ENCODE measurements around the gene PDE4A. TPM values are rescaled to one million over a fixed set of nuclear protein-coding genes. Genes with fewer than 3 reads are reported as not detected.
"Not testable (repeated sequence)": the region's sequence is repeated elsewhere in the genome, so short reads cannot be mapped to it uniquely, and the experiment has no call there.

PDE4A gene
- total RNA-seq, 1 experiment from 2014 or later = 3.1 TPM

DNA sequence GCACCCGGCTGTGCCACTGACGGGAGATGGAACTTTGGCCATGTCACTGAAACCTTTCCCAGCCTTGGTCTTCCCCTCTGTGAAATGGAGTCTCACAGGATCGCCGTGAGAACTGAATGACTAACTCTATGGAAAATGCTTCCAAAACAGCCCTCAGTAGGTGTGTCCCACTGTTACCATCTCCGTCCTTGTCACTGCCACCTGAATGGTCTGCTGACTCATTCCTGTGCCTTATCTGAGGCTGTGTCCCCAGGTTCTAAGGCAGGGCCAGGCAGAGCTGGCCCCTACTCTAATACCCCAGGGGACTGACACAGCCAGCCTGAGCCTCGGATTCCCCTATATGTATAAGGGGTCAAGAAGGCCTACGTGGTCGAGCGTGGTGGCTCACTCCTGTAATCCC lies 21.5 kb upstream of the PDE4A start:
- Histone ChIP-seq H3K4me3 (ENCODE audit: low read length) (no peak overlapping the region), H4K20me1 (ENCODE audit: low read length) (peaks cover 41% of the 10 kb centered on the region), H3K27ac (ENCODE audit: low read length) (no peak overlapping the region), H3F3A (ENCODE audit: low read length, unreplicated experiment) (no peaks in the 10 kb centered on the region), H3K36me3 (ENCODE audit: low read depth, low read length) (peaks cover 34% of the 10 kb centered on the region), H2AFZ (ENCODE audit: low read length) (no peak overlapping the region), H3K4me1 (ENCODE audit: insufficient read depth, low read length) (peaks cover 18% of the 10 kb centered on the region), H3K4me2 (ENCODE audit: low read length) (no peak overlapping the region), H3K79me2 (ENCODE audit: low read length) (peaks cover 72% of the 10 kb centered on the region), H3K9ac (ENCODE audit: low read length) (no peak overlapping the region), H3K9me3 (ENCODE audit: low read length) (no peaks in the 10 kb centered on the region), H3K9me2 (replicated peaks; ENCODE audit: low read length) (no peaks in the 10 kb centered on the region), H3K27me3 (ENCODE audit: low read length) (no peaks in the 10 kb centered on the region)
- TF ChIP-seq EZH2phosphoT487 (IDR thresholded peaks at IDR 0.05; ENCODE audit: borderline replicate concordance, low read length) (no peak), EZH2 (IDR thresholded peaks at IDR 0.05; ENCODE audit: low read length, unreplicated experiment) (no peak), CTCF (conservative IDR thresholded peaks at IDR 0.05; ENCODE audit: low read depth, low read length) (no peak)
- BruUV-seq (replicated peaks) = no TSS peak
- intact Hi-C loops (cut with micrococcal nuclease) = no loop called here
- CTCF ChIA-PET = no interaction called here
- ATAC-seq (no peak), DNase-seq (no peak)
- POLR2A ChIA-PET (ENCODE audit: unreplicated experiment) = no interaction called here

- peaks cover 34% of the 10 kb centered on the region for H3K36me3 ChIP-seq (ENCODE audit: low read depth, low read length)
- DNase-seq; POLR2A ChIA-PET (ENCODE audit: unreplicated experiment); H2AFZ ChIP-seq (ENCODE audit: low read length); H3K4me2 ChIP-seq (ENCODE audit: low read length); H3K9me2 ChIP-seq (replicated peaks; ENCODE audit: low read length); H3K9me3 ChIP-seq (ENCODE audit: low read length); H3K4me3 ChIP-seq (ENCODE audit: low read length); ATAC-seq; CTCF ChIA-PET; H3K9ac ChIP-seq (ENCODE audit: low read length); BruUV-seq (replicated peaks); intact Hi-C loops (cut with micrococcal nuclease); H3K27me3 ChIP-seq (ENCODE audit: low read length); H3F3A ChIP-seq (ENCODE audit: low read length, unreplicated experiment); H3K27ac ChIP-seq (ENCODE audit: low read length): not testable (repeated sequence)
- H4K20me1 ChIP-seq (ENCODE audit: low read length) = peaks cover 41% of the 10 kb centered on the region
- peaks cover 72% of the 10 kb centered on the region for H3K79me2 ChIP-seq (ENCODE audit: low read length)
- H3K4me1 ChIP-seq (ENCODE audit: insufficient read depth, low read length) = peaks cover 18% of the 10 kb centered on the region
These were observed 21.0 kb upstream of the PDE4A start for GRCh38 chr19:10399340-10399739.

DNA sequence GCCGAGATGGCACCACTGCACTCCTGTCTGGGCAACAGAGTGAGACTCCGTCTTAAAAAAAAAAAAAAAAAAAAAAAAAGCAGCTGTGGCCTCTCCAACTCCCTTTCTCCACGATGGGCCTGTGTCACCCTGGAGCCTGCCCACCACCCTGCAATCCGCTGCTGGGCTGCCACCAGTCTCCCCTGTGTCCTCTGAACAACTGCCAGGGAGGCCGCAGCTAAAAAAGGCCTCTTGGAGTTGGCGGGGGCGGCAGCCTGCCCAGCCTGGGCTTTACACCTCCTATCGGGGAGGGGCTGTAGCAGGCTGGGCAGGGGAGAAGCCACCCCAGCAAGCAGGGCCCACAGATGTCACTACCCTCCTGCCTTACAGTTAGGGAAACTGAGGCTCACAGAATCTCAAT lies 20.5 kb upstream of the PDE4A start:
- CTCF ChIA-PET = no interaction called here
- no peak for TF ChIP-seq CTCF (conservative IDR thresholded peaks at IDR 0.05; ENCODE audit: low read depth, low read length)
- TF ChIP-seq EZH2phosphoT487 (IDR thresholded peaks at IDR 0.05; ENCODE audit: borderline replicate concordance, low read length) = no peak
- no peak for TF ChIP-seq EZH2 (IDR thresholded peaks at IDR 0.05; ENCODE audit: low read length, unreplicated experiment)
- no peak for ATAC-seq

More for the DNA sequence above, 20.5 kb upstream of the PDE4A start:
- Histone ChIP-seq H3K27ac (ENCODE audit: low read length) (no peak overlapping the region), H3K4me2 (ENCODE audit: low read length) (no peak overlapping the region), H2AFZ (ENCODE audit: low read length) (no peak overlapping the region), H4K20me1 (ENCODE audit: low read length) (peaks cover 41% of the 10 kb centered on the region), H3F3A (ENCODE audit: low read length, unreplicated experiment) (no peaks in the 10 kb centered on the region), H3K4me1 (ENCODE audit: insufficient read depth, low read length) (peaks cover 19% of the 10 kb centered on the region), H3K9me3 (ENCODE audit: low read length) (no peaks in the 10 kb centered on the region), H3K36me3 (ENCODE audit: low read depth, low read length) (peaks cover 32% of the 10 kb centered on the region), H3K9me2 (replicated peaks; ENCODE audit: low read length) (no peaks in the 10 kb centered on the region), H3K9ac (ENCODE audit: low read length) (no peak overlapping the region), H3K4me3 (ENCODE audit: low read length) (no peak overlapping the region), H3K27me3 (ENCODE audit: low read length) (no peaks in the 10 kb centered on the region), H3K79me2 (ENCODE audit: low read length) (peaks cover 72% of the 10 kb centered on the region)
- DNase-seq = no peak
- BruUV-seq (replicated peaks) = no TSS peak
- intact Hi-C loops (cut with micrococcal nuclease) = no loop called here
- POLR2A ChIA-PET (ENCODE audit: unreplicated experiment) = no interaction called here
